NCI-H128 (cell line): ENCODE measurements around the gene PID1.

Source experiments
- DNase-seq: peaks from one replicate; lab custom pipeline; 2025; ENCODE audit not compliant: unreplicated experiment; lab: John Stamatoyannopoulos, UW

Gene PID1

DNA sequence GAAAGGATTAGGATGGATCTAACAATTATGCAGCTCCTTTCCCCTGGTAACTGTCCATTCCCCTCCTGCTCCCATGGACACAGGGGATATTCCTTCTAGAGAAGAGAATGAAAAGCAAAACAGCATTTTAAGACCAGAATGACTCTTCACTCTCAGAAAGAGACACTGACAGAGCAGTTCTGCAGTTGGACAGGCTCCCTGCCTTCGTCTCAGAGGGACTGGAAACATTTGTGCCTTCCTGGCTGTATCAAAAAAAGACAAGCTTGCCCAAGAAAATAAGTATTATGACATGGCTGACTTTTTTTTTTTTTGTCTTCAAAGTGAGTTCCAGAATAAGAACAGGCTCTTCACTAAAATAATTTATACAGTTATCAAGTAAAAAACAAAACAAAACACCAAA is 9.5 kb downstream of the PID1 start:
- no peak for DNase-seq

DNA sequence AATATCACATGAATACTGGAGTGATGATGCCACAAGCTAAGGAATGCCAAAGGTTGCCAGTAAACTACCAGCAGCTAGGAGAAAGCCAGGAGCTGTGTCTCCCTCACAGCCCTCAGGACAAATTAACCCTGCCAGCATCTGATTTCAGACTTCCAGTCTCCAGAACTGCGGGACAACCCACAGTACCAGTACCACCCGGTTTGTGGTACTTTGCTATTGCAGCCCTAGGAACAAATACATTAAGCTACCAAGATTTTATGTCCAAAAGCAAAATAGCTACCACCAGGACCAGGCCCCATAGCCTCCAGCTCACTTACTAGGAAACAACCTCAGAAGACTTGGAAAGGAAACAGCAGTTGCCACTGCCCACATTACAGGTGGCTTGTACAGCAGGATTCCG is 10.0 kb downstream of the PID1 start:
- no peak for DNase-seq

DNA sequence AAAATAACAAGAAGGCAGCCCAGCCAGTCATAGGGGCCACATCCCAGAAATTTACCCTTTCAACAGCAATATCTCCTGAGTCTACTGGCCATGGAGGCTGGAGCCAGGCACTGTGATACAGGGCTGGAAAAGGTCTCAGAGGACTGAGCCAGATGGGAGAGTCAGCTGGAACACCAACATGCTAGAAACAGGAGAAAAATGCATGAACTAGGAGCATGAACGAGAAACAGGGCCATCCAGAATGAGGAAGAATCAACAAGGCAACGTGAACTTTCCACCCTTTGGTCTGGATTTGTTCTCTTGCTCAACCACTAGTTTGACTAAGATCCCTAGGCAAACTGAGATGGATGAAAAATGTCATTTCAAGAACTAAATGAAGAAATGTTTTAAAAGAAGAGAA is 13.1 kb downstream of the PID1 start:
- no peak for DNase-seq

DNA sequence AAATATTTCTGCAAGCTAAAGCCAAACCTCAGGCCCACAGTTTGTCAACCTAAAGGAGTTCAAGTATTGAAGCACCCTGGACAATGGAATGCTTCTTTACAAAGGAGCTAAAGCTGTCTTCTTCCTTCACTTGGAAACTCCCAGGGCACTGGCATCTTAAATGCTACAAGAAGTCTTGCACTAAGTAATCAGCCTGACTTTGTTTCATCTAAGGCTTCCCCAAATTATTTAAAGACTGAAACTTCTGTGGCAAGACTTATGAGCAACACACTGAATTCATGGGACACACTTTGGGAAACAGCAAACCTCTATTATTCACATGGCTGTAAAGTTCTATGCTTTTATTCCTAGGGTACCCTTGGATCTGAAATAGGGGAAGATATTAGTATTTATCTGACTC is 14.7 kb downstream of the PID1 start:
- no peak for DNase-seq

DNA sequence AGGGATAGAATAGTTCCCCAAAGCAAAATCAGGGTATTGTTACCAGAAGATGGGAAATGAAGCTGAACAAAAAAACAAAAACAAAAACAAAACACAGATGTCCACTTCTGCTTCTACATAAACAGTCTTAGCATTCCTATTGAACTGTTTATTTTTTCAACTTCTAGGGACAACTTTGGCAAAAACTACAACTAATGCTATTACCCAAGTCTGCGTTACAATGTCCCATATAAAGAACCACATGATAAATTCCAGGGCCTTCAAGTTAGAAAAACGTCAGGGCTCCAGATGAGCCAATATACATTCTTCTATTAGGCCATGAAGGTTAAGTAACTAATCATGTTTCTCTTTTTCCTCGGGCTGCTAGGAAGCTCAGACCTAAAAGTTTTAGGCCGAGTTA is 16.9 kb downstream of the PID1 start:
- no peak for DNase-seq

DNA sequence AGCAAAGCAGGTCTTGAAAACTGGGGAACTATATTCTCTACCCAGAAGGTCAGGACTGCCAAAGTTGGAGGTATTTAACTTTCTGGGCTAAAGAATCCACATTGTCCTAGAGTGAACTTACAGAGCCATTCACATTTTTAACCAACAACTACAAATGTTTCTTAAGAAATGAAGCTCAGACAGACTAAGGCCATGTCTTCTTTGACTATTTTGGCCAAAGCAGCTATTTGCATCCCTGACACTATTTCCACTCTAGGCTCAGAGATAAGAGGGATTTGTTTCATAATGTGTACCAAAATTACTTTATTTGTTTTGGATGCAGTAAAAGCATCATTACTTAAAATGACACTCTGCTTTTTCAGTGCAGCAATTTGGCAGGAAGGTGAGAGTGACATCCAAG is 18.1 kb downstream of the PID1 start:
- DNase-seq = no peak

DNA sequence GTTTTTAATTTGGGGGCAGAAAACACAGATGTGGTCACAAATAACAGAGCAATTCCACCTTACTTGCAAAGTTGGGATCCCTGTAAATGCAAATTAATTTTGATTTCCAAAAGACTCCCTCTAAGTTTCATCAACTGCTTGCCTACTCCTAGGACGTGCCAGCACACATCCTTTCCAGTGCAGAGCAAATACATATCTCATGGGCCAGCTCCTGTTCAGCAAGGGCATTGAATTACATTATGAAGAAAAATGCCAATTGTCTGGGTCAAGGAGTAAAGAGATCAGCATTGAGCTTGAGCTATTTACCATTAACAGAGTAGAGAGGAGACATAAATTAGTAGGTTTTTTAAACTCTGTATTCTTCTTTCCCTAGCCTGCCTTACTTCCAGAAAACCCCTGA is 18.8 kb downstream of the PID1 start:
- DNase-seq = no peak

DNA sequence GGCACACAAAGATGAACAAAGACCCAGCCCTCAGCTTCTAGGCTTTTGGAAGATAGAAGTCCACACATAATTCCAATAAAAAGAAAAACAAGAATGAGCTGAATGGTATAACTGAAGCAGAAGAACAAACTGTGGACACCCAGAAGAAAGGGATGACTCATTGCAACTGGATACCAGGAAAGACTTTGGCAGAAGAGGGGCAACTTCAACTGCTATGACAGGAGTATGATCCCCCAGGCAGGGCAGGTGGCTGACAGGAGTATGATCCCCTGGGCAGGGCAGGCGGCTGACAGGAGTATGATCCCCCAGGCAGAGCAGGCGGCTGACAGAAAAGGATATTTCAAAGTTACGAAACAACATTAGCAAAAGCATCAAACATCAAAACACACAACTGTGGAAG is 21.6 kb downstream of the PID1 start:
- no peak for DNase-seq

DNA sequence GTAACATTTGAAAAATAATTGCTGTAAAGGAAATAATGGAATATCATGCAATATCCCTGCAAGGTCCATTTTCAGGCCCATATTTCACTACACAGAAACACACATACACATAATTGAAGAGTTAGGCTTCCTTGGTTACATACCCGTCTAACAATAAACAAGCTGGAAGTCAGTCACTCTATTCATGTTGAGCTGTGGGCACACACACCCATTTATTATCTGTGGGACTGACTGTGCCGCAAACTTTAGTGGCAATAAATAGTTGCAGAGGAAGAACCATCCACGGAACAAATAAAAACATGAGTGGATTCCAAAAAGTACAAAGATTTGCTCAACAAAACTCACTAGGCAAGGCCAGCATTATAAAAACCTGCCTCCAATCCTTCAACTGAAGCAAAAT is 24.8 kb downstream of the PID1 start:
- no peak for DNase-seq

DNA sequence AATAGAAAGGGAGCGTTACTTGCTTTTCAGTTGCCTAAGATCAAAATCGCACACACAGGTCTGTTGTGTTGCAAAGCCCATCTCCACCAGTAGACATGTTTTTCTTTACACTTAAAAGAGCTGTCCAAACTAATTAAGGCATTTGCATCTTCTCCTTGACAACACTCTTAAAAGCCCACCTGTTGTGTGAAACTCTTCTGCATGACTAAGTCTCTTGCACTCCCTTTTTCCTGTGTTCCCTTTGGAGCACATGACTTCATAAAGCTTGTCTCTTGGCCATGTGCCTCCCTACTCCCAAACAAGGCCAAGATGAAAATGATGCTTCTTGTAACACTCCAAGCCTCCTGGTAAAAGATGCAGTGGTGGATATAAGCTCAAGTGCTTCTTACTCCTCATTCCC is 26.1 kb downstream of the PID1 start:
- no peak for DNase-seq

DNA sequence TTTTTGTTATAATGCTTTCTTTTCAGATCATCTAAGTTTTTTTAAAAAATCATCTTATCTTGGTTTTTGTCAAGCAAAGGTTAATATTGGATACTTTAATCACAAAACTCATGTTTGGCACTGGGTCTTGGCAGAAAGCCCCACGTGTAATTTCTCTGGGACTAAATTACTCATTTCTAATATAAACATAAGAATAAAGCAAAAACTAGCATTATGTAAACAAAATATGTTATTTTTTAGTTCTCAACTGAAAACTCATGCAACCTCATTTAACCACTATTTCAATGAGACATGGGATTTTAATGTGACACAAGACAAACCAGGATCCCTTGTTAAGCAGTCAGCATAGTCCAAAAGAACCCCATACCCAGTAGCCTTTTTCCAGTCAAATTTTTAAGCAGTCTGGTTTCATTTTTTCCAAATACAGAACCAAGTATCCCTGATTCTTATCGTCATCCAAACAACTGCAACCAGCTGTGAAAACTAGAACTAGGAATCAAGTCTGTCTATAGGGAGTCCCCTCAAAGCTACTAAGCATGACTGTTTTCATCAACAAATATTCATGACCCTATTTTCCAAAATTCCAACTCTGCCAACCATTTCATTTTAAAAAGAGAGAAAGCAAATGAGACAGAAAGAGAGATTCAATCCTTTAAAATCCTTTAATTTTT is 27.1 kb downstream of the PID1 start:
- DNase-seq = no peak

DNA sequence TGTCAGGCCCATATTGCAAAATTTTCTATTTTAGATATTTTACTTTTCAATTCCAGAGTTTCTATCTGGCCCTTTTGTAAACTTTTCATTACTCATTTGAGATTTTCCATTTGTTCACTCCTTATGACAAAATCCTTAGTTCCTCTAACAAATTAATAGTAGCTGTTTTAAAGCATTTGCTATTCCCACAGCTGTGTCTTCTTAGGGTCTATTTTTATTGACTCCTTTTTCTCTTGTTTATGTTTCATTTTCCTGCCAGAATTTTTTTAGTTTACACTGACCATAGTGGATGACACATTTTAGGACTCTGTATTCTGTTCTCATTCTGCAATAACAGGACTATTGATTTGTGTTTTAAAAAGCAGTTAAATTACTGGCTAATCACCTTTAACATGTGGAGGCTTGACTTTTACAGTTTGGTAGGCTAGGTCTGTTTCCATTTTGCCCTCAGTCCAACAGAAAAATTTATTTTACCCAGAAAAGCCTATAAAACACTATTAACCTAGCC is 30.0 kb downstream of the PID1 start:
- no peak for DNase-seq

DNA sequence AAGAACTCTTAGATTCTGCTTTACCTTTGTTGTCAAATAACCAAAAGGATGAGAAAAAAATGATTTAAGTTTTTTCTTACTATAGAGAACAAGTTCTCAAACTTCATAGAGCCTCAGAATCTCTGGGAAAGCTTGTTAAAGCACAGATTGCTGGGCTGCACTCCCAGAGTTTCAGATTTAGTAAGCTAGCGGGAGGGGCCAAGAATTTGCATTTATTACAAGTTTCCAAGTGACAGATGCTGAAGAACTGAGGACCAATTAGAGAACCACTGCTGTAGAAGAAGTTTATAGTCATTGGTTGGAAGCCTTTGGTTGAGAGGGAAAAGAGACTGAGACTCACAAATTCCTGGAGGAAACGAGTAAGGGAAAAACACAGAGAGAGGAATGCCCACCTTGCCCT is 32.1 kb downstream of the PID1 start:
- DNase-seq = no peak

DNA sequence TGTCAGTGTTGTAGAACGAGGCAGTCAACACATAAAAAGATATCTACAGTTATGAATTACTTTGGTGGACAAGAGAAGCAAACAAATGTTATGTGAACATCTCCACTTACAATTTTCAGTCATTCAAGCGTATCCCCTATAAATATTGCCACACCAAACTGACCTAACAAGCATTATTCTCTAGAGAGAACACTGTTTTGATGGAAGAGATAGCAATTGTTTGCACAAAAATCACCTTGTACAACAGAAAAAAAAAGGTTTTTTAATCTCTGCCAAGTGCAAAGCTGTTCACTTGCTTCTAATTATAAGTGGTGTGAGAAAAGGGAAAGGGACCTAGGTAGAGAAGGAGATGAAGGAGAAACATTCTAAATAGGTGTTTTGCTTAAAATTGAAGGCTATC is 33.8 kb downstream of the PID1 start:
- DNase-seq = no peak

DNA sequence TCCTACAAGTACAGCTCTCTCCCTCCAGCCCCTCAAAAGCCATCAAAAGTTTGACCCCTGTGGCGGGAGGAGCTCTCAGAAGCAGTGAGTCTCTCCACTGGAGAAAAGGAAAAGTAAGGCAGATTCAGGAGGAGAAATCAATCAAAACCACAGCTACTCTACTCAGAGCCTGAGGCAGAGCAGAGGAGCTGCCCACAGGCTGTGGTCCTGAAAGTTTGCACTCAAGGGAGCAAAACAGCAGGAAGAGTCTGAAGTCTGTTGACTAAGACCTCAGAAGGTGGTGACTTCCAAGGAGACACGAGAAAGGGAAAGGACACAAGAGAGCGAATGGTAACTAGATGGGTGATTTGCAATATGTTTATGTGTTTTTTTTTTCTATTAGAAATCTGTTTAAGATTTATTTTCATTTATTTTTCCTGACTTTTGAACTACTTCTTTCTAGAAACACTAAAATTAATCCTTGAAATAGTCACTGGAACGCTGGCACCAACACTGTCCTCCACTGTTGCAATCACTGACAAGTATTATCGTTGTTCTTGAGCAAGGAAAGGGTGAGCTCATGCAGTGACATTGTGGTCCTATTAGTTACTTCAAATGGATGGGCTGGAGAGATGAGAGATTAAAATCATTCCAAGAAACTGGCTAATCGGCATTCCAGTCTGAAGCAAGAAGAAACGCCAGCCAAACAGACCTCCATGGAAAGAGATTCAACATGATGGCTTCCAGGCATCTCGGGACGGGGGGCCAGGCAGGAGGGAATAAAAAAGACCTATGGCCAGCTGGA is 35.8 kb downstream of the PID1 start:
- no peak for DNase-seq

DNA sequence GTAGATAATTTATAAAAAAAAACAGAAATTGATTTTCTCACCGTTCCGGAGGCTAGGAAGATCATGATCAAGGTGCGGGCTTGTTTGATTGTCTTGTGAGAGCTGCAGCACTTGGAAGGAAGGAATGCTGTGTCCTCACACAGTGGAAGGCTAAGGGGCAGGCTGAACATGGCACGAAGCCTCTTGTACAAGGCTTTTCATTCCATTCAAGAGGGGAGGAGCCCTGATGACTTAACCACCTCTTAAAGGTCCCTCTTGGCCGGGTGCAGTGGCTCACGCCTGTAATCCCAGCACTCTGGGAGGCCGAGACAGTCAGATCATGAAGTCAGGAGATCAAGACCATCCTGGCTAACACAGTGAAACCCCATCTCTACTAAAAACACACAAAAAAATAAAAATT is 39.2 kb downstream of the PID1 start:
- no peak for DNase-seq

DNA sequence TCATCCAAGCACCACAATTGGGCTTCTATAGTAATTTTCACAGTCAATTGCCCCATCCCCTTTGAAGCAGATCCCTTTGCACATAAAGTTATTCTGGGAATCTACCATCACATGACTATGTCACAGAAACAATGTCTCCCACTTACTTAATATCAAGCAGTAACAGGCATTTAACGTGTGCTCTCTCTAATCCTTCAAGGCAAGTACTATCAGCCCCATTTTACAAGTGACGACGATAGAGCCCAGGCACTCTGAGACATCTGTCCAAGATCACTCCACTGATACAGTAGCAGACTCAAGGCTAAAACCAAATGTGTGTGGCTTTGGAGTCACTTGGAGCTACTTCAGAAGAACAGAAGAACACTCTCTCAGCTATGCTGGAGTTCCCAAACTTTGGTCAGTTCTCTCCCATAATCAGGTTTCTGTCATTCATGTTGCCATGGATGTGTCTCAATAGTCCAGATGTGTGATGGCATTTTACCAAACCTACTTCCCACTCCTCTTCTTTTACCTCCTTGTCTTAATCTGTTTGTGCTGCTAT is 39.7 kb downstream of the PID1 start:
- DNase-seq = no peak

DNA sequence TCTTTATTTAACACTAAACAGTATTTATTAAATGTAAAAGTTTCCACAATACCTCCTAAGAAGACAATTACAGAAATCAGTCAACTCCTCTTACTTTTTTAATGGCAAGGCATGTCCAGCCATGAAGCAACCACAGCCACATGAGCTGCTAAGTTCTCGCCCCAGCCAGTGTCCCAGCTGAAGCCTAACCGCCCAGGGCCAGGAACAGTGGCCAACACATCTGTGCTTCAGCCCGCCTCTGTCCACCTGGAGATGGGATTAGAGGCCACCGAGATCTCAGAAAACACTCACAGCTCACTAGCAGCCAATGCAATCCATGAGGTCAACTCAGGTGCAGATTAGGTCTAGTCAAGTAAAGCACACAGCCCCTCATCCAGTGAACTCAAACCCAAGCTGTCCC is 40.2 kb downstream of the PID1 start:
- DNase-seq = no peak

DNA sequence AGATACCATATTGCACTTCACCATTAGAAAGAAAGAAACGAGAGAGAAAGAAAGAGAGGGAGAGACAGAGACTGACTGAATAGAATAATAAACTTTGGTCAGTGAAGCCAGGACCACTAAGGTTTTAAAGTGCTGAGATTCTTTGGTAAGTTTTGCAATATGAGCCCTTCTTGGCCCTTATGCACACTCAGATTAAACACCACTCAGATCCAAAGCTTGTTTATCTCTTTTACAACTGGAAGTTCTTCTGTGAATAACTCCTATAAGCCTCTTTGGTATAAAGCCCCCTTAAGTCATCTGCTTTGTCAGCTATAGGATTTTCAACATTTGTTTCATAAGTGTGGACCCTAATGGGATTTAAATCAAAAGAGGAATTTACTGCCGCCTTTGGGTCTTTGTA is 40.8 kb downstream of the PID1 start:
- no peak for DNase-seq

DNA sequence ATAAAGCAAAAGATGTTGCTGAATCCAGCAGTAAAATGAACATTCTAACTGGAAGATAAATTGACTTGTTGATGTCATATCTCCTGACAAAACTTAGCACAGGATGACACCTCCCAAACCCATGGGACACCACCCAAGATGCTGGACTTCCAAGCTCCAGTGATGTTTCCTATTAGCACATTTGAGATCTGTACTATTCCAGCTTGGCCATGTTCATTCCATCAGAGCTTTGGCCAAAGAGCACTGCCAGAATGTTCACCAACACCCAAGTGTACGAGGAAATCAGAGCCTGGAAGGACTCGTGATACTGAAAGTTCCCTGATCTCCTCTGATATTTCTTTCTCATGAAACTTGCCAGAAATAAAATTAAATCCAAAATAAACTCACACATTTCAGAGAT is 44.7 kb downstream of the PID1 start:
- DNase-seq = no peak

DNA sequence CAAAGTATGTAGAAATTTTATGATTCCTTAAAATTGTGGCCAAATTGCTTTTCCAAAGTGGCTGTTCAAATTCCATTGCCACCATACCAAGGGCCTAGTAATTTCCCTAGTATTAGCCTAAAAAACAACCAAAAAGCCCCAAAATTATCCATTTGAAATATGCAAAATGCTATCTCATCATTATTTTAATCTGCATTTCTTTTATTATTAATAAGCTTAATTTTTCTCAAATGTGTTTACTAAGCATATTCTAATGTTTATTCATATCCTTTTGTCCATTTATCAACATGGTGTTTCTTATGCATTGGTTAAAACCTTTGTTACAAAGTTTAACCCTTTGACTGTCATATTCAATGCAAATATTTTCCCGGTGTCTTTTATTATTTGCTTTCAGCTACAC is 48.0 kb downstream of the PID1 start:
- DNase-seq = no peak

DNA sequence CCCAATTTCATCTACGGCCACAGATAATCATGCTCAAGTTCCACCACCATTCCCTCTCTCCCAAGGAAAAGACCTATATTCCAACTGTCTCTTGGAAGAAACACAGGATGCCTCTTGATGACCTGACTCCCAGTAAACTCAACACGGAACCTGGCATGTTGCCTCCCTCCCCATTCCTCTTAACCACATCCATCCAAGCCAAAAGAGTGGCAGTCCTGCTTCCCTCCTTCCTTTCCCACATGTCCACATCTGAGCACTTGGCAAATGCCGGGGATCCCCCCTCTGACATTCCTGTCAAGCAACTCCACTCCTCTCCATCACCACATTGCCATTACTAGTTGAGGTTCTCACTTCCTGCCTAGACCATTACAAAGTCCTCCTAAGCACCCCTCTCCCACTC is 49.4 kb downstream of the PID1 start:
- no peak for DNase-seq

DNA sequence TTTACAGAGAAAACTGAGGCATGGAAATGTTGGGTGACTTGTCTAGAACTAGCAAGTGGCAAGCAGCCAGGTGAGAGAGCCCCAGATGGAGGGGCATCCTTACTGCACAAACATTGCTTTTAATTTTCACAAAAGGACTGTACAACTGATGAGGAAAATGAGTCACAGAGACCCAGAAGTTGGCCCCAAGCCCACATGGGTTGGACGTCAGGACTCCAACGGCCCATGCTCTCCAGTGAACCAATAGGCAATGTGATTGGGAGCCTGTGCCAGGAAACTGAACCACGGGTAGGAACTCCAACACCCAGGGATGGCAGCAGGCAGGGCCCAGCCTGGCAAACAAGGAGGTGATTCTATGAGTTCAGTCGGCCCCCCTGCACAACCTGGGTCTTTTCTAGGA is 50.8 kb downstream of the PID1 start:
- DNase-seq = no peak
